ENCODE data around the gene LGALS9. TPM values are rescaled to one million over a fixed set of nuclear protein-coding genes. Genes with fewer than 3 reads are reported as not detected.
A peak's percentile ranks its signal among the peaks of the same experiment; 100 is the strongest.

LGALS9 gene
- polyA plus RNA-seq, 3 donors, result 149 to 581 (median 149) TPM

DNA sequence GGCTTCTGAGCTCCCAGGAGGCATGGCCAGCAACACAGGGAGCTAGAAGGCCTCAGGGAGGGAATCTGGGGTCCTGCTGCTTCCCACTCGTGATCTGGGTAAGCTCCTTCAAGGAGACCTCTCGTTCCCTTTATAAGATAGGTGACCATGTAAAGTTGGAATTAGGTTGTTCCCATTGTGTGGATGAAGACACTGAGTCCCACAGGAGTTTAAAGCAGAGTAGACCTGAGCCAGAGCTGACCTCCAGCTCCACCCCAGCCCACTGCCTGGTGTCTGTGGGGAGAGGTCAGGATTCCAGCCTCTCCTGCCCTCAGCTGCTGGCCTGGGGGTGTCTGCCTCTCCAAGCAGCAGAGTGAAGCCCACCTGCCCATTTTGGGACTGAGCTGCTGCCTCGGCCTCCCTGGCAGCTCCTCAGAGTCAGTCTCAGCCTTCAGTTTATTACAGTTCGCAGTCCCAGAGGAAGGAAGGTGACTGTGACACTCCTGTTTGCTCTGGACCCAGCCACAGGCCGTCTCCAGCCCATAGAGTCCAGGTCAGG, 33.1 kb upstream of the LGALS9 start:
- peaks cover 0 to 1% (median 0%) of the 10 kb centered on the region in 3 donors for H3K27me3 Mint-ChIP-seq (ENCODE audit: low read depth in 3 of 3)
- Histone ChIP-seq H3K4me2 (replicated peaks; ENCODE audit: extremely low read depth, low read length, poor library complexity, severe bottlenecking) (no peak overlapping the region), H4K20me1 (ENCODE audit: insufficient read depth, low read length) (peaks cover 24% of the 10 kb centered on the region), H3K9ac (ENCODE audit: insufficient read depth, low read length, poor library complexity, severe bottlenecking) (no peak overlapping the region), H3K36me3 (replicated peaks in 1 of 2; ENCODE audit: control insufficient read depth in 1 of 2, insufficient read depth in 2 of 2, low read length in 2 of 2) (peaks cover 65 to 81% of the 10 kb centered on the region in 2 donors), H3K27me3 (ENCODE audit: control insufficient read depth in 2 of 2, insufficient read depth in 2 of 2, low read length in 2 of 2) (no peaks in the 10 kb centered on the region), H3K4me1 (ENCODE audit: control insufficient read depth in 1 of 2, insufficient read depth in 2 of 2, low read length in 2 of 2) (no peaks in the 10 kb centered on the region), H2AFZ (ENCODE audit: insufficient read depth, low read depth, low read length, poor library complexity, severe bottlenecking) (no peak overlapping the region), H3K9me3 (replicated peaks in 1 of 2; ENCODE audit: control insufficient read depth in 1 of 2, insufficient read depth in 1 of 2, low read length in 2 of 2) (no peaks in the 10 kb centered on the region), H3K27ac (ENCODE audit: low read depth in 1 of 2, low read length in 2 of 2) (no peak overlapping the region), H3K79me2 (ENCODE audit: insufficient read depth, low read length) (no peaks in the 10 kb centered on the region), H3K4me3 (replicated peaks in 1 of 3; ENCODE audit: low read depth in 2 of 3, low read length in 3 of 3) (no peak overlapping the region)
- intact Hi-C loops (cut with micrococcal nuclease), result no loop called here
- TF ChIP-seq, protein P1, sequence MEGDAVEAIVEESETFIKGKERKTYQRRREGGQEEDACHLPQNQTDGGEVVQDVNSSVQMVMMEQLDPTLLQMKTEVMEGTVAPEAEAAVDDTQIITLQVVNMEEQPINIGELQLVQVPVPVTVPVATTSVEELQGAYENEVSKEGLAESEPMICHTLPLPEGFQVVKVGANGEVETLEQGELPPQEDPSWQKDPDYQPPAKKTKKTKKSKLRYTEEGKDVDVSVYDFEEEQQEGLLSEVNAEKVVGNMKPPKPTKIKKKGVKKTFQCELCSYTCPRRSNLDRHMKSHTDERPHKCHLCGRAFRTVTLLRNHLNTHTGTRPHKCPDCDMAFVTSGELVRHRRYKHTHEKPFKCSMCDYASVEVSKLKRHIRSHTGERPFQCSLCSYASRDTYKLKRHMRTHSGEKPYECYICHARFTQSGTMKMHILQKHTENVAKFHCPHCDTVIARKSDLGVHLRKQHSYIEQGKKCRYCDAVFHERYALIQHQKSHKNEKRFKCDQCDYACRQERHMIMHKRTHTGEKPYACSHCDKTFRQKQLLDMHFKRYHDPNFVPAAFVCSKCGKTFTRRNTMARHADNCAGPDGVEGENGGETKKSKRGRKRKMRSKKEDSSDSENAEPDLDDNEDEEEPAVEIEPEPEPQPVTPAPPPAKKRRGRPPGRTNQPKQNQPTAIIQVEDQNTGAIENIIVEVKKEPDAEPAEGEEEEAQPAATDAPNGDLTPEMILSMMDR (IDR thresholded peaks at IDR 0.05), result no peak
- peak overlapping the region in 1 of 7 donors; percentile 15 for H3K27ac Mint-ChIP-seq
- DNase-seq, result no peak
- peaks cover 8% of the 10 kb centered on the region for H3K4me1 Mint-ChIP-seq
- peaks cover 69 to 82% of the 10 kb centered on the region in 2 donors for H3K36me3 Mint-ChIP-seq
- 99% methylated on average over 5 of the region's 5 CpGs for WGBS (ENCODE audit: insufficient coverage)
- no peak overlapping the region for H3K4me3 Mint-ChIP-seq
- no peaks in the 10 kb centered on the region for H3K9me3 Mint-ChIP-seq

DNA sequence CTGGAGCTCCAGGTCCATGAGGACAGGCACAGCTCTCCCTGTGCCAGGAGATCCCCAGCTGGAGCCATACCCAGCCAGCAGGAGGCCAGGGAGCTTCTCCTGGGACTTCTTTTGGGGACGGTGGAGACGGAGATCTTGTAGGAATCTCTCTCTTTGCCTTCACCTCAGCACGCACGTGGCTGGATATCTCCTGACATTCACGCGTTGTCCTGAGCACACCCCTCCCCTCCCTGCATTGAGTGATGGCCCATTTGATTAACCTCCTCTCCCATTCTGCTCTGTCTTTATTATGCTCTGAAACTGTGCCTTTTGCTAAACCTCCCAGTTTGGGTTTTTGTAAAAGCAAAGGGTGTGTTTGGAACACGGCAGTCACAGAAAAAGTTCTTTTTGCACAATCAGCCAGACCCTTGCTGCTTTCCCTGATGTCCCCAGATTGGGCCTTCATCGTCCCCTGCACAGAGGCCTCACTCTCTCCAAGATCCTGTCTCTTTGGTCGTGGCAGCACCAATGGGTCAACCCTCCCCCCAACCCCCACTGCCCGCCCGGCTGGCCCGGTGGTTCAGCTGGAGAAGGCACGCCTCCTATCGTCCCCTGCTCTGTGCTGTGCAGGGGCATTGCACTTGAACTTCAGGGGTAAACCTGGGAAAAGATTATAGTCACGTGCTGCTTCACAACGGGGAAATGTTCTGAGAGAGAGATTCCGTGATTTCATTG, 32.5 kb upstream of the LGALS9 start:
- H3K27ac Mint-ChIP-seq, result peak overlapping the region in 2 of 7 donors; percentile 48 to 69
- Histone ChIP-seq H3K27ac (ENCODE audit: low read depth in 1 of 2, low read length in 2 of 2) (peak overlapping the region in 1 of 2 donors; percentile 12), H3K36me3 (replicated peaks in 1 of 2; ENCODE audit: control insufficient read depth in 1 of 2, insufficient read depth in 2 of 2, low read length in 2 of 2) (peaks cover 59 to 76% of the 10 kb centered on the region in 2 donors), H3K4me2 (replicated peaks; ENCODE audit: extremely low read depth, low read length, poor library complexity, severe bottlenecking) (no peak overlapping the region), H3K9ac (ENCODE audit: insufficient read depth, low read length, poor library complexity, severe bottlenecking) (no peak overlapping the region), H3K9me3 (replicated peaks in 1 of 2; ENCODE audit: control insufficient read depth in 1 of 2, insufficient read depth in 1 of 2, low read length in 2 of 2) (no peaks in the 10 kb centered on the region), H4K20me1 (ENCODE audit: insufficient read depth, low read length) (peaks cover 31% of the 10 kb centered on the region), H2AFZ (ENCODE audit: insufficient read depth, low read depth, low read length, poor library complexity, severe bottlenecking) (no peak overlapping the region), H3K4me1 (ENCODE audit: control insufficient read depth in 1 of 2, insufficient read depth in 2 of 2, low read length in 2 of 2) (no peaks in the 10 kb centered on the region), H3K4me3 (replicated peaks in 1 of 3; ENCODE audit: low read depth in 2 of 3, low read length in 3 of 3) (no peak overlapping the region), H3K79me2 (ENCODE audit: insufficient read depth, low read length) (no peaks in the 10 kb centered on the region), H3K27me3 (ENCODE audit: control insufficient read depth in 2 of 2, insufficient read depth in 2 of 2, low read length in 2 of 2) (no peaks in the 10 kb centered on the region)
- H3K9me3 Mint-ChIP-seq, result no peaks in the 10 kb centered on the region
- intact Hi-C loops (cut with micrococcal nuclease), result no loop called here
- TF ChIP-seq, protein P1 (IDR thresholded peaks at IDR 0.05), result no peak
- no peak for DNase-seq
- H3K4me3 Mint-ChIP-seq, result no peak overlapping the region
- peaks cover 8% of the 10 kb centered on the region for H3K4me1 Mint-ChIP-seq
- H3K36me3 Mint-ChIP-seq, result peaks cover 64 to 80% of the 10 kb centered on the region in 2 donors
- 96% methylated on average over 16 of the region's 17 CpGs for WGBS (ENCODE audit: insufficient coverage)
- peaks cover 0 to 3% (median 0%) of the 10 kb centered on the region in 3 donors for H3K27me3 Mint-ChIP-seq (ENCODE audit: low read depth in 3 of 3)

All from CD14-positive monocyte (primary cell).